Kidney epithelial cell (primary cell): ENCODE data around the gene ATXN7L1. TPM values are rescaled to one million over a fixed set of nuclear protein-coding genes. Genes with fewer than 3 reads are reported as not detected.

ENCODE experiments used
- DNase-seq: peaks from one replicate; pipeline ENCODE4 v3.0.0-alpha.2; 2010; ENCODE audit warnings: low read depth
- H3K27me3 ChIP-seq: 2 replicates; pipeline ENCODE4 v1.6.0; 2011; ENCODE audit warnings: low read length; ENCODE audit not compliant: control insufficient read depth, insufficient read depth
- H3K36me3 ChIP-seq: 2 replicates; pipeline ENCODE4 v1.5.1; 2011; ENCODE audit warnings: low read length; ENCODE audit not compliant: control insufficient read depth, insufficient read depth
- H3K4me3 ChIP-seq: 2 replicates; pipeline ENCODE4 v1.5.1; 2011; ENCODE audit warnings: low read depth, mild to moderate bottlenecking, control low read depth, low read length
- total RNA-seq: library from RNA; depleted of rRNA; stranded (reverse); fragments of >200 nt; gene quantifications from 2 replicates; pipeline ENCODE4 v1.2.3, GENCODE V29; 2015
- TF ChIP-seq, protein P1 (sequence below): IDR thresholded peaks from 2 replicates; pipeline ENCODE4 v1.5.1; 2011; ENCODE audit warnings: mild to moderate bottlenecking, moderate library complexity, low read length, control low read depth, inconsistent platforms; ENCODE audit not compliant: insufficient read depth, poor library complexity, severe bottlenecking

ATXN7L1 gene
- total RNA-seq, 1 donor from 2014 or later = 2.4 TPM

DNA sequence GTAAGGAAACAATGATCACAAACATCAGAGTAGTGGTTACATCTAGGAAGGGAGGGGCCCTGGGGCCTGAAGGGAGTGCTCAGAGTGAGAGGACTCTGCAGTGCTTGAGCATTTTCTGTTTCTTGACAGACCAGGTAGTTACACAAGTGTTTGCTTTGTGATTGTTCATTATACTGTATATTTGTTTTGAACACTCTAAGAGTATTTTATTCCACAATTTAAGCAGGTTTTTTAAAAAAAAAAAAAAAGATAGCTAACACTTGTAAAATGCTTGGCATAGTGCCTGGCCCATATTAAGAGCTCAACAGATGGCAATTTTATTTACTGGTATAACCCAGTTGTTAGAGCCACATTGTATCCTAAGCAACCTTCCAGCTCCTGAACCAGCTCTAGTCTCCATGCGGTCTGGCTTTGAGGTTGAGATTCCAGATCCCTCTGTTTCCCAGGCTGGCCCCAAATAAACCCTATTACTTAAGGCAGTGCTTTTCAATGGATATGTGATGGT lies 20.1 kb upstream of the ATXN7L1 start:
- no peak overlapping the region for H3K4me3 ChIP-seq
- no peaks in the 10 kb centered on the region for H3K36me3 ChIP-seq
- TF ChIP-seq, protein P1, sequence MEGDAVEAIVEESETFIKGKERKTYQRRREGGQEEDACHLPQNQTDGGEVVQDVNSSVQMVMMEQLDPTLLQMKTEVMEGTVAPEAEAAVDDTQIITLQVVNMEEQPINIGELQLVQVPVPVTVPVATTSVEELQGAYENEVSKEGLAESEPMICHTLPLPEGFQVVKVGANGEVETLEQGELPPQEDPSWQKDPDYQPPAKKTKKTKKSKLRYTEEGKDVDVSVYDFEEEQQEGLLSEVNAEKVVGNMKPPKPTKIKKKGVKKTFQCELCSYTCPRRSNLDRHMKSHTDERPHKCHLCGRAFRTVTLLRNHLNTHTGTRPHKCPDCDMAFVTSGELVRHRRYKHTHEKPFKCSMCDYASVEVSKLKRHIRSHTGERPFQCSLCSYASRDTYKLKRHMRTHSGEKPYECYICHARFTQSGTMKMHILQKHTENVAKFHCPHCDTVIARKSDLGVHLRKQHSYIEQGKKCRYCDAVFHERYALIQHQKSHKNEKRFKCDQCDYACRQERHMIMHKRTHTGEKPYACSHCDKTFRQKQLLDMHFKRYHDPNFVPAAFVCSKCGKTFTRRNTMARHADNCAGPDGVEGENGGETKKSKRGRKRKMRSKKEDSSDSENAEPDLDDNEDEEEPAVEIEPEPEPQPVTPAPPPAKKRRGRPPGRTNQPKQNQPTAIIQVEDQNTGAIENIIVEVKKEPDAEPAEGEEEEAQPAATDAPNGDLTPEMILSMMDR = no peak
- no peak for DNase-seq
- no peaks in the 10 kb centered on the region for H3K27me3 ChIP-seq

DNA sequence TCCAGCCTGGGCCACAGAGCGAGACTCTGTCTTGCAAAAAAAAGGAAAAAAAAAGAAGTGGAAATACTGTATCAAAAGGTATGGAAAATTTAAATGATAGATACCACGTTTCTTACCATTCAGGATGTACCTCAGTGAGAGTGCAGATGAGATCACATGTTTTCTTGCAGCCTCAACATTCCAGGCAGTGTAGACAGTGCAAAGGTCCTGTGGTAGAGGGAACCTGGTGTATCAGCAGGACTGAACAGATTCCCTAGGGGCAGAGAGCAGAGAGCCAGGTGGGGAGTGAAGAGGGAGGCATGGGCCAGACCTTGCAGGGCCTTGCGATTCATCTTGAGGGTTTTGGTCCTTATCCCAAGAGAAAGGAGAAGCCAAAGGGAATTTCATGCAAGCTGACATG lies 17.7 kb upstream of the ATXN7L1 start:
- TF ChIP-seq, protein P1 = no peak
- no peaks in the 10 kb centered on the region for H3K27me3 ChIP-seq
- no peak for DNase-seq
- H3K36me3 ChIP-seq = no peaks in the 10 kb centered on the region
- H3K4me3 ChIP-seq = no peak overlapping the region

DNA sequence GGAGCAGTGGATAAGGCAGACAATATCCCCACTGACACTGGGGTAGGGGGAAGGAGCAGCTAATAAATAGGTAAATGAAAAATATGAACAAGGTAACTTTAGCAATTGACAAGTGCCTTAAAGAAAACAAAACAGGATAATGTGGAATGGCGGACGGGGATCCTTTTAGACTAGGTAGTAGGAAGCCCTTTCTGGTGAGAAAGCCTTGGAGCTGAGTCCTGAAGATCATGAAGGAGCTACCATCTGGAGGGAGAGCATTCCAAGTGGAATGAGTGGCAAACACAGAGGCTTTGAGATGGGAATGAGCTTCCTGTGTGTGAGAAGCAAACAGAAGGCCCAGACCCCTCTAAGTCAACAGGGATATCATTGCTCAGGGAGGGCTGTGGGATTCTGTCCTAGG lies 16.0 kb upstream of the ATXN7L1 start:
- Histone ChIP-seq H3K36me3 (no peaks in the 10 kb centered on the region), H3K27me3 (no peaks in the 10 kb centered on the region), H3K4me3 (no peak overlapping the region)
- TF ChIP-seq, protein P1 = no peak
- DNase-seq = no peak

DNA sequence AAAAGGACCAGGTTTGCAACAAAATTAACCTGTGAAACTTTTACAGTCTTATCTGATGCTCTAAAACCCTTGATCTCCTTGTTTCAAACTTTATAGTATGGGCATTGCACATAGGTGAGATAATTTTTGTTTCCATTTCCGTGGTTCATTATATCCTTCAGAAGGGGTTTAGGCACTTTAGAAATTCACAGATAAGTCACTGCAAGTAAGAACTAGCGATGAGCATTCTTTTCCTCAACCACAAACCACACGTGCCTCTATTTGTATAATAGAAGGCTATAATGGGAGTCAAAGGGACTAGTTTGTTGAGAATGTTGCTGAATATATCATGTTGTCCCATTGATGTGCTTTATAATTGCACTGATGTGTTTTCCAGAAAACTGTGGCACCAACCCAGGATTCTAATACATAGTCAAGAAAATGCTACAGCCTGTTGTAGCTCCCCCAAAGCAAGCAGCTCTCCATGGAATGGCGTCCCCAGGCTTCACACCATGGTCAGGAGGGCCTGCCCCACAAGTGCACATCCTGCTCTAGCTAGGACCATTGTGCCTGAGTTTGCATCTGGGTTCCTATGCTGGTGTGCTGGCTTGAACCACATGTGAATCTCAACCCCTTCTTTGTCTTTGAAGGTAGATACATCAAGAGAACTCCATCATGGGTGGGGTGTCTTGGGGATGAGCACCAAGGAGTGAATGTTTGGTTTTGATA lies 14.0 kb upstream of the ATXN7L1 start:
- TF ChIP-seq, protein P1 = no peak
- Histone ChIP-seq H3K4me3 (no peak overlapping the region), H3K36me3 (no peaks in the 10 kb centered on the region), H3K27me3 (no peaks in the 10 kb centered on the region)
- DNase-seq = no peak

DNA sequence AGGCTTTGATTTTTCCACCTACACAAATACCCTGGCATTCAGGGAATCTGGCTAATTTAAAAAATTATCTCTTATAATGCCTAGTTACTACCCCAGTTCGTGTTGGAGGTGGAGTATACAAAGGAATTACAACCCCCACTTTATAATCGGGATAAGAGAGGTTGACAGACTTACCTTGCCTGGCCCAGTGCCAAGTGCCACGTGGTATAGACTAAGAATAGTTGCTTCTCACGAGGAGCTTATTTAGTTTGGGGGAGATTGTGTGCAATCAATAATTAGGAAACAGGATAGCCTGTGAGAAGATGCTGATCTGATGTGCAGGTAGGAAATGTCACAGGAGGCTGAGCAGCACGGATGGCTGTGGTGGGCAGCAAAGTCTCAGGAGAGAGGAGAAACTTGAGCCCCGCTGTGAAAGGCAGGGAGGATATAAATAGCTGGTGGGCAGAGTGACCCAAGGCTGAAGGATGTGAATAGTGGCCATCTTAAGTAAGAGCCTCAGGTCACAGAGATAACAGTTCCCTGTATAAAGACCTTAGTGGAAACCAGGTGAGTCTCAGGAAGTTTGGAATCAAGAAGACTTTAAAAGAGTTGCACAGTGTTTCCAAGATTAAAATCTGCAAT lies 11.3 kb upstream of the ATXN7L1 start:
- no peaks in the 10 kb centered on the region for H3K36me3 ChIP-seq
- TF ChIP-seq, protein P1 = no peak
- no peak overlapping the region for H3K4me3 ChIP-seq
- DNase-seq = no peak
- H3K27me3 ChIP-seq = no peaks in the 10 kb centered on the region
